SK-N-MC (cell line): ENCODE data around the gene GPR4.

Experiments
- EZH2 ChIP-seq: fragments of 200-600 bp; sonication (generic); IDR thresholded peaks from one replicate; pipeline ENCODE4 v1.6.1; 2017; ENCODE audit warnings: antibody characterized with exemption
- POLR2AphosphoS5 ChIP-seq: IDR thresholded peaks from 2 replicates; pipeline ENCODE4 v1.6.1; 2012; ENCODE audit warnings: mild to moderate bottlenecking, low read depth, low read length, borderline replicate concordance

GRCh38 chr19:45560686-45561085 is 41.3 kb downstream of the GPR4 start:
- TF ChIP-seq POLR2AphosphoS5: no peak
- no peak for TF ChIP-seq EZH2
